ENCODE data around the gene ARHGDIA.
A peak's percentile ranks its signal among the peaks of the same experiment; 100 is the strongest.

The ARHGDIA gene

GRCh38 chr17:81865358-81865732 is 5.8 kb downstream of the ARHGDIA start:
- no peak for DNase-seq (ENCODE audit: low read depth, low spot score)

GRCh38 chr17:81863833-81864768 is 7.0 kb downstream of the ARHGDIA start:
- no peak for DNase-seq (ENCODE audit: low read depth, low spot score)

- no peak for DNase-seq (ENCODE audit: low read depth, low spot score)
Measured at GRCh38 chr17:81863123-81863675, 7.9 kb downstream of the ARHGDIA start.

- DNase-seq (ENCODE audit: low read depth, low spot score), result peak; percentile 100
Measured at GRCh38 chr17:81860756-81861568, 10.2 kb downstream of the ARHGDIA start.

GRCh38 chr17:81859906-81860755 is 11.0 kb downstream of the ARHGDIA start, which contains the start of gene P4HB:
Gene P4HB, minus strand, starts transcription at chr17:81860535. Its CDS starts 64 bp downstream, at chr17:81860471.
- DNase-seq (ENCODE audit: low read depth, low spot score), result no peak

GRCh38 chr17:81858967-81859905 is 11.9 kb downstream of the ARHGDIA start:
- DNase-seq (ENCODE audit: low read depth, low spot score), result no peak

- DNase-seq (ENCODE audit: low read depth, low spot score), result no peak
Measured at GRCh38 chr17:81858170-81858966, 12.8 kb downstream of the ARHGDIA start.

GRCh38 chr17:81854974-81855774 is 16.0 kb downstream of the ARHGDIA start:
- no peak for DNase-seq (ENCODE audit: low read depth, low spot score)

- no peak for DNase-seq (ENCODE audit: low read depth, low spot score)
Measured at GRCh38 chr17:81852237-81852636, 18.9 kb downstream of the ARHGDIA start.

- DNase-seq (ENCODE audit: low read depth, low spot score), result no peak
Measured at GRCh38 chr17:81851423-81851822, 19.7 kb downstream of the ARHGDIA start.

GRCh38 chr17:81849457-81849856 is 21.7 kb downstream of the ARHGDIA start:
- DNase-seq (ENCODE audit: low read depth, low spot score), result no peak

- DNase-seq (ENCODE audit: low read depth, low spot score), result no peak
Measured at GRCh38 chr17:81846743-81847689, 24.1 kb downstream of the ARHGDIA start.

GRCh38 chr17:81845881-81846742 is 25.0 kb downstream of the ARHGDIA start:
- no peak for DNase-seq (ENCODE audit: low read depth, low spot score)

GRCh38 chr17:81845361-81845760 is 25.8 kb downstream of the ARHGDIA start:
- DNase-seq (ENCODE audit: low read depth, low spot score), result no peak

GRCh38 chr17:81844887-81845286 is 26.2 kb downstream of the ARHGDIA start:
- no peak for DNase-seq (ENCODE audit: low read depth, low spot score)

- no peak for DNase-seq (ENCODE audit: low read depth, low spot score)
Measured at GRCh38 chr17:81844327-81844851, 26.7 kb downstream of the ARHGDIA start.

Measured in brain pericyte (primary cell).